HFF-Myc (cell line): ENCODE measurements around the gene TUBB8.
"Not testable (repeated sequence)": the region's sequence is repeated elsewhere in the genome, so short reads cannot be mapped to it uniquely, and the experiment has no call there.

ENCODE experiments used
- DNase-seq: peaks from one replicate; pipeline ENCODE4 v3.0.0-alpha.2; 2011; ENCODE audit warnings: low read depth; ENCODE audit errors: extremely low read depth
- H3K4me3 ChIP-seq: replicated peaks from 2 replicates; pipeline ENCODE4 v1.5.1; 2011; ENCODE audit warnings: low read depth, mild to moderate bottlenecking, control low read depth, low read length
- CTCF ChIP-seq: IDR thresholded peaks from 2 replicates; pipeline ENCODE4 v1.5.1; 2012; ENCODE audit warnings: mild to moderate bottlenecking, low read depth, low read length, control low read depth; ENCODE audit errors: missing control alignments

The TUBB8 gene

GRCh38 chr10:85044-85443, 35.9 kb upstream of the TUBB8 start:
- no peak for TF ChIP-seq CTCF

GRCh38 chr10:83930-84530, 34.9 kb upstream of the TUBB8 start:
- TF ChIP-seq CTCF: no peak
- no peak for DNase-seq
- H3K4me3 ChIP-seq: no peak overlapping the region

More at GRCh38 chr10:85044-85443, 35.9 kb upstream of the TUBB8 start:
- DNase-seq: no peak
- no peak overlapping the region for H3K4me3 ChIP-seq

- H3K4me3 ChIP-seq: no peak overlapping the region
- no peak for DNase-seq
- no peak for TF ChIP-seq CTCF
These were observed 31.5 kb upstream of the TUBB8 start for GRCh38 chr10:80477-81105.

- TF ChIP-seq CTCF: no peak
- no peak for DNase-seq
- no peak overlapping the region for H3K4me3 ChIP-seq
These were observed 30.6 kb upstream of the TUBB8 start for GRCh38 chr10:79532-80215.

- DNase-seq: no peak
- H3K4me3 ChIP-seq: no peak overlapping the region
- no peak for TF ChIP-seq CTCF
These were observed 29.5 kb upstream of the TUBB8 start for GRCh38 chr10:78556-78955.

- DNase-seq: peak; percentile 20
- H3K4me3 ChIP-seq: peak overlapping the region; percentile 51
These were observed 25.1 kb upstream of the TUBB8 start for GRCh38 chr10:74266-74621.

GRCh38 chr10:73543-74265, 24.6 kb upstream of the TUBB8 start:
- TF ChIP-seq CTCF: peak; percentile 75
- H3K4me3 ChIP-seq: peak overlapping the region; percentile 51
- DNase-seq: not testable (repeated sequence)

GRCh38 chr10:68156-68555, 19.1 kb upstream of the TUBB8 start:
- not testable (repeated sequence) for H3K4me3 ChIP-seq, DNase-seq

GRCh38 chr10:49926-50325, 830 bp upstream of the TUBB8 start:
- not testable (repeated sequence) for DNase-seq, H3K4me3 ChIP-seq

GRCh38 chr10:47864-48263, 1.2 kb downstream of the TUBB8 start:
- not testable (repeated sequence) for H3K4me3 ChIP-seq, DNase-seq

- not testable (repeated sequence) for H3K4me3 ChIP-seq, DNase-seq
These were observed 35.8 kb downstream of the TUBB8 start for GRCh38 chr10:13315-13635.
